Activated CD8-positive, alpha-beta memory T cell treated with anti-CD3 and anti-CD28 coated beads, Interleukin-2, amount 50 U/mL, for 4 hours (primary cell): ENCODE data around the gene SH3RF1.

Source experiments
- DNase-seq: peaks from one replicate; pipeline ENCODE4 v3.0.0-alpha.2; 2020

SH3RF1 gene

DNA sequence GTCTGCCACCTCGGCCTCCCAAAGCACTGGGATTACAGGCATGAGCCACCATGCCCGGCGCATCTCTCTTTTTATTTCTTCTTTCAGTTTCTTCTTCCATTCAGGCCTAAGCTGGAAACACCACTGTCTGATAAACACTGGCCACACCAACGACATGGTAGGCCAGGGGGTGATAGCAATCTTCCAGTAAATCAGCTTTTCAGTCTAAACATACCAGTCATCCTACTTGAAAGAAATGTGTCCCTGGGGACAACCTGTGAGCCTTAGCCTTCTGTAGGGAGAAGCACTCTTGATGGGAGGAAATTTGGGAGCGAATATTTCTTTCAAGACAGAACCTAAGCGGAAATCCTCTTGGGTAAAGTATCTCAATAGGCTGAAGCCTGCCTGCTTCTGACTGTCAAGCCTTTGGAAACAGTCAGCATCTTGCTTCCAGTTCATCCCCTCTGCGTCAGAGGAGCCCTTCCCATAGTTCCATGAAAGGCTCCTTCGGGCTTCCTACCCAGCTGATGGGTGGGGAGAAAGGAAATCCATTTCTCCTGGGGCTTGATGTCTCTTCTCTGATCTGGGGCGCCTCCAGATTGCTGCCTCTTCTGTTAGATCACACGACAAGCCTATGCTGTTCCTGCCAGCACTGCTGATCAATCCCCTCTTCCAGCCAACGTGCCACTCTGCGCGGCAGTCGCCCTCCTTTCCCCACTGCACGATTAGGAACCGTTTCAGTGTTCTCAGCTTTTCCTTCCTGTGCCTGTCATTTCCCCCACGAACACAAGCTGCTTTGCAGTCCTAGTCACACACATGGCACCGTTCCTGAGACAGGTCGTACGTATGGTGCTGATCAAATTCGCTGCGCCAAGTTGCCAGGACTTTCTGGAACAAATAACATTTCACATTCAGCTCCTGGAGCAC, 211.2 kb downstream of the SH3RF1 start:
- DNase-seq = no peak

GRCh38 chr4:169058312-169058711, 212.4 kb downstream of the SH3RF1 start:
- DNase-seq = no peak

GRCh38 chr4:169054879-169055278, 215.9 kb downstream of the SH3RF1 start:
- no peak for DNase-seq

GRCh38 chr4:169052594-169052945, 218.2 kb downstream of the SH3RF1 start:
- DNase-seq = no peak

DNA sequence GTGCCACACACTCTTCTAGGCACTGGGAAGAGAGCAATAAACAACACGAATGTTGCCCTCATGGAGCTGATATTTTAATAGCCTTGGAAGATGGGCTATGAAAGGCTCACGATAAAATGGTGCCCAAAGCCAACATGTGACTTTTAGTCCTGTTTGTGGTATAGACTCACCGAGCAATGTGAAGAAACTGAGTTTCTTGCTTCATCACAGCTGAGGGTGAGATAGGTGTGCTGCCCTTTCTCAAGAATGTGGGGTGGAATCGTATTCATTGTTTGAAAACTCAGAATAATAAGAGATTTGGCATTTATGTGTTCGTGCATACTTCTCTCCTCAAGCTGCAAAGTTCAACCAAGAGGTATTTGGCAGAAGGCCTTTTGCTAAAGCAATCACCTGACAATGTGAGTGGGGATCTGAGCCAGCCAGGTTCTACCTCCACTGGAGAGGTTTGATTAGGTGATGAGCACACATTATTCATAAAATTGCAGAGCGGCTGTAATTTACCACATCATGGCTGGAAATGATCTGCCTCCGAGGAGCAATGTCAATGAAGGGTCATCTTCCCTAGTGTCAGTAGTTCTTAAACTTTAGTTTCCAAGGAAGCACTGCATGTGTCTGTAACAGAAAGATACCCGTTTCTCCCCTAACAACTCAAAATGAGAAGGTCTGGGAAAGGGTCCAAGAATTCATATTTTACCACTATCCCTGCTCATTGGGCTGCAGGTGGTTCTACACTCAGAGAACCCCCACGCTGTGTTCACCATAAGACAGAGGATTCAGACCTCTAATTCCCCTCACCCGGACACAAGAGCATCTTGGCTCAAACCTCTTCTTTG, 218.8 kb downstream of the SH3RF1 start:
- no peak for DNase-seq

DNA sequence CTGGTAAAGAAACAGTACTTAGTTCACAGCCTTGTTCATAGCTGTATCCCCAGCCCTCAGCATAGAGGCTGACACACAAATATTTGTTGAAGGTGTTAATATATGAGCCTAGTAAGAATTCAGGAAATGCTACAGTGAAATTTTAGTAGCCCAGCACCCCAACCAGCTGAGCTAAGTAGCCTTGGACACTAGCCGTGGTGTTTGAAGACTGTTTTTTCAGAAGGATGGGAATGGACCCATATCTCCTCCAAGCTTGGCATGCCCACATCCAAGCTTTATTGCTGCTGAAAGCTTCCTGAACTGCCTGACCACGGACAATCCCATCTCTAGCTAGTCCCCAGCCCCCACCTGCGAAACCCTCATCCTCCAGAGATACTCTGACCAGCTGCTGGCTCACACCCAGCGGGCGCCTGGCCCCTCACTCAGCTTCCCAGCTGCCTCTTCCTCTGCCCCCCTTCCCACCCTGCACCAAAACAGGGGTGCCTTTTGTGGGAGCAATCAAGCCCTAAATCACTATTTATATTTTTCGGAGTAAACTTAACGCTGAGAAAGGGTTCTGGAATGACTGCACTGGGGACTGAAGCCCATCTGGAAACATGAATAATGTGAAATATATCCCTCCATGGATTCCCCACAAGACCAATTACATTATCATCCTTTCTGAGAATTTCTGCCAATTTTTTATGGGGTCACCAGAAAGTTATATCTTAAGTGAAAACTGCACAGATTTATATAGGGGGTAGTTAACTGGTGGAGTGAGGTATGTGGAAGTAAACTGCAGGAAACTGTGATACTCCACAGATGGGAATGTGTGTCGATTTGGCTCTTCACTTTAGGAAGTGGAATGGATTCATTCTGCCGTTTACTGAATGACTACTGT, 219.6 kb downstream of the SH3RF1 start:
- no peak for DNase-seq

DNA sequence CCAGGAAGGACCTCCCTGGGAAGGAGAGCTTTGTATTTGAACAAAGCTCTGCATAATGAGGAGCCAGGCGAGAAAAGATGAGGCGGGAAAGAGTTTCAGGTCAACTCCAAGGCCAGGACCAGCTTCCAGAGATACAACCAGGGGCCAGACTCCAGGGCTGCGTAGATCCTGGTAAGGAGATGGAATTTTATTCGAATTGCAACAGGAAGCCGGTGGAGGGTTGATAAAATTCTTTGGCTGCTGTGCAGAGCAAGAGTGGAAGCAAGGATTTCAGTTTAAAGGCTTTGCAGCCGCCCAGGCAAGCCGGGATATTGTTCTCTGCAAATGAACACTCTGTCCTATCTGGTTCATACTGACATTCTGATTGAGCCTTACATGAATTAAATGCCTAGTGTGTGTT, 220.5 kb downstream of the SH3RF1 start:
- no peak for DNase-seq

DNA sequence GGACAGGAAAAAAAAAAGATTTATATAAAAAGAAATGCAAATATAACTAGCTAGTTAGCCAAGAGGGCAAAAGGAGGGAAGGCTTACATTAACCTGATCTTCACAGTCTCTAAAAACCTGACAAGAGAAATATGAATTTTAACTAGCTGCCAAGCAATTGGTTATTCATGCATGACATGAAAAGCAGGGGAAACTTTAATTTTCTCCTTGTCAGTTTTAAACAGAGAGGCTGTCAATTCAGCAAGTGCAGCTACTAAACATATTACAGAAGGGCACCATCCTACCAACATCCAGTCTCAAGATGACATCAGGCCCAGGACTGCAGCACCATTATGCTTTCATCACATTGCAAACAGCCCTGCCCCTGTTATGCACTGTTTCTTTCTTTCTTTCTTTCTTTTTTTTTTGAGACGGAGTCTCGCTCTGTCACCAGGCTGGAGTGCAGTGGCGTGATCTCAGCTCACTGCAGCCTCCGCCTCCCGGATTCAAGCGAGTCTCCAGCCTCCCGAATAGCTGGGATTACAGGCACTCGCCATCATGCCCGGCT, 221.8 kb downstream of the SH3RF1 start:
- no peak for DNase-seq

- no peak for DNase-seq
These were observed 222.8 kb downstream of the SH3RF1 start for GRCh38 chr4:169047956-169048355.

GRCh38 chr4:169045862-169046584, 224.7 kb downstream of the SH3RF1 start:
- no peak for DNase-seq

- no peak for DNase-seq
These were observed 225.9 kb downstream of the SH3RF1 start for GRCh38 chr4:169044714-169045447.
